LNCAP (cell line): Measurements from ENCODE around the gene GABARAP.

Experiments used
- TF ChIP-seq, protein P1 (sequence below): fragments of 450-650 bp; IDR thresholded peaks from 2 replicates; pipeline ENCODE4 v1.5.1; 2017; ENCODE audit warnings: mild to moderate bottlenecking

Gene GABARAP

DNA sequence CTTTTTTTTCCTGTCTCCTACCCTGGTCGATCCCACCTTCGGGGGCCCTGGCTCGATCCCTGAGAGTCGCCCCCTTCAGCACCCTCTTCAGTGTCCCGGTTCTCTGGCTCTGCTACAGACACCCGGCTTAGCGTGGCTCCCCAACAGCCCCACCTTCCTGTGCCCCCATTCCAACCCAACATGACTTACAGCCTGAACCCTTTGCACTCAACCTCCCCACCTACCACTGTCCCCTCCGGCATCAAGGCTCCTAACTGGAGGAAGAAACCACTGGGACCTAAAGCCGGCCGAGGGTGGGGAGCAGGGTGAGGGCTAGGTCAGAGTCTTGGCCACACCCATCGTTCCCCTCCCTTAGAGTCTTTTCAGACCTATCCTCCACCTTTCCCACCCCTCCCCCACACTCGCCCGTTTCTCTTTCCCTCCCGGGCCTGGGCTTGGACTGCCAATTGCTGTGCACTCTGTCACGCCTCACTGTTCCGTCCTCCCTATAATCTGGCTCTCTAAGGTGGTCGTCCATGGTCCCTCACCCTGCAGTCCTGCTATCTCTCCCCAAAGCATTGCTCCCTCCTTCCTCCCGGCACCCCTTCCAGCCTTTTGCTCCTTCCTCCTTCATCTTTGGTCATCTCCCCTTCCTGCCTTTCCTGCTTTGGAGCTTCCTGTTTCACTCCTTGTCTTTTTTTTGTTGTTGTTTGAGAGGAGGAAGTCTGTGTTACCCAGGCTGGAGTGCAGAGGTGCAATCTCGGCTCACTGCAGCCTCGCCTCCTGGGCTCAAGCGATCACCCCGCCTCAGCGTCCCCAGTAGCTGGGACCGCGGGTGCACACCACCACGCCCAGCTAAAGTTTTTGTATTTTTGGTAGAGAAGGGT, 20.9 kb upstream of the GABARAP start:
- TF ChIP-seq, protein P1, sequence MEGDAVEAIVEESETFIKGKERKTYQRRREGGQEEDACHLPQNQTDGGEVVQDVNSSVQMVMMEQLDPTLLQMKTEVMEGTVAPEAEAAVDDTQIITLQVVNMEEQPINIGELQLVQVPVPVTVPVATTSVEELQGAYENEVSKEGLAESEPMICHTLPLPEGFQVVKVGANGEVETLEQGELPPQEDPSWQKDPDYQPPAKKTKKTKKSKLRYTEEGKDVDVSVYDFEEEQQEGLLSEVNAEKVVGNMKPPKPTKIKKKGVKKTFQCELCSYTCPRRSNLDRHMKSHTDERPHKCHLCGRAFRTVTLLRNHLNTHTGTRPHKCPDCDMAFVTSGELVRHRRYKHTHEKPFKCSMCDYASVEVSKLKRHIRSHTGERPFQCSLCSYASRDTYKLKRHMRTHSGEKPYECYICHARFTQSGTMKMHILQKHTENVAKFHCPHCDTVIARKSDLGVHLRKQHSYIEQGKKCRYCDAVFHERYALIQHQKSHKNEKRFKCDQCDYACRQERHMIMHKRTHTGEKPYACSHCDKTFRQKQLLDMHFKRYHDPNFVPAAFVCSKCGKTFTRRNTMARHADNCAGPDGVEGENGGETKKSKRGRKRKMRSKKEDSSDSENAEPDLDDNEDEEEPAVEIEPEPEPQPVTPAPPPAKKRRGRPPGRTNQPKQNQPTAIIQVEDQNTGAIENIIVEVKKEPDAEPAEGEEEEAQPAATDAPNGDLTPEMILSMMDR = no peak

DNA sequence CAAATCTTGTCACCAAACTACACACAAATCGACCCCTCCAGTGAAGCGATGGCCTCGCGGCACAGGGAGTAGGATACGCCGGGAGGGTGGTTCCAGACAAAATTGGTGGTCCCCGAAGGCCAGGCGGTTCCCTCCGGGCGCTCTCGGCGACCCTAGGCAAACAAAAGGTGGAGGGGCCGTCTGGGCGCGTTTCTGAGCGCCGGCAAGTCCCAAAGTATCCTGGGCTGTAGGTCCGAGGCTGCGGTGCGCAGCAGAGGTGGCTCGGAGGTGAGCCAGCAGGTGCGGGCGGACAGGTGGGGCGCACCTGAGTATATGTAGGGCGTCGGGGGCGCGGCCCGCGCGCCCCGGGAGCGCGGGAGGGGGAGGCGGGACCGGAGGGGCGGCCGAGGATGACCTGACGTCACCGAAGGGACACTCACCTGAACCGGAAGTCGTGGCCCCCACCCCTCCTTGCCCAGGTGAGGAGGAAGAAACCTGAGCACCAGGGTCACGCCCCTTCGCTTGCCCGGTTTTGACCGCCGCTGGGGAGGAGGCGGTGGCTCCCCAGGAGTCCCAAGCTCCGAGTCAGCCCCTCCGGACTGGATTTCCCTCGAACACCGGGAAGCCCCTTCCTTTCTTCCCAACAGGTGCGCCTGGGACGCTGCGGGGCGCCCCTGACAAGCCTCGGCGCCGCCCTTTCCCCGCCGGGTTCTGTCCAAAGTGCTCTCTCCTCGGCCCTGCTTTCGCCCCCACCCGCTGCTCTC, 20.1 kb upstream of the GABARAP start, which contains the start of gene CLDN7:
Gene CLDN7, minus strand, starts transcription at position 287 of the 743 bp plus-strand sequence. CDS start 435 bp downstream, outside the sequence.
- TF ChIP-seq, protein P1 = no peak; the same call in 1 of the 2 replicates

DNA sequence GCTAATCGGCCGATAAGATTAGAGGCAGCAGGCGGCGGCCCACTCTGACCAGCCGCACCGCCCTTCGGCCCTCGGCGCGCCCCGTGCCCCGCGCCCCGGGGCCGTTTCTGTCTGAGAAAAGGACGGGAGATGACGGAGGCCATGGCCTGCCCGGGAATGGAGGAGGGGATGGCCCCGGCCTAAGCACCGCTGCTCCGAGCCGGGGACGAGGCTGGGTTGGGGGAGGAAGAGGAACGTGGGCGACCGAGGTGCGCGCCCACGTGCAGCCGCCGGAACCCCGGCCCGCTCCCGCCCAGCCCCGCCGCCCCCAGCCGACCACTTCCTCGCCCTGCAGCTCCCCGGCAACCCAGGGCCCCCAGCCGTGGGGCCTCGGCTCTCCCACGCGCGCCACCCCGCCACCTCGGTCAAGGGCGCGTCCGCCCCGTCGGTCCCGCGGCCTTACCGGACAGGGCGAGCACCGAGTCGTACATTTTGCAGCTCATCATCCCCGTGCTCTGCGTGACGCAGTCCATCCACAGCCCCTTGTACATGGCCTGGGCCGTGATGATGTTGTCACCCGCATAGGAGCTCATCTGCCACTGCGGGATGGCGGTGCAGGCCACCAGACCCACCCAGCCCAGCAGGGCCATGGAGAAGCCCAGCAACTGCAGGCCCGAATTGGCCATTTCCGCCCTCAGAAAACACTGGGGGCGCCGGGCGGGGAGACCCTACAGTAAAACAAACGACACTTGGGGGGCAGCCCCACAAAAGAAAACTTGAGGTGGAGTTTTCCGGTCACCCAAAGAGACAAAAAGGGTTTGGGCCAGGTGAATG, 19.3 kb upstream of the GABARAP start:
- TF ChIP-seq, protein P1 = no peak

DNA sequence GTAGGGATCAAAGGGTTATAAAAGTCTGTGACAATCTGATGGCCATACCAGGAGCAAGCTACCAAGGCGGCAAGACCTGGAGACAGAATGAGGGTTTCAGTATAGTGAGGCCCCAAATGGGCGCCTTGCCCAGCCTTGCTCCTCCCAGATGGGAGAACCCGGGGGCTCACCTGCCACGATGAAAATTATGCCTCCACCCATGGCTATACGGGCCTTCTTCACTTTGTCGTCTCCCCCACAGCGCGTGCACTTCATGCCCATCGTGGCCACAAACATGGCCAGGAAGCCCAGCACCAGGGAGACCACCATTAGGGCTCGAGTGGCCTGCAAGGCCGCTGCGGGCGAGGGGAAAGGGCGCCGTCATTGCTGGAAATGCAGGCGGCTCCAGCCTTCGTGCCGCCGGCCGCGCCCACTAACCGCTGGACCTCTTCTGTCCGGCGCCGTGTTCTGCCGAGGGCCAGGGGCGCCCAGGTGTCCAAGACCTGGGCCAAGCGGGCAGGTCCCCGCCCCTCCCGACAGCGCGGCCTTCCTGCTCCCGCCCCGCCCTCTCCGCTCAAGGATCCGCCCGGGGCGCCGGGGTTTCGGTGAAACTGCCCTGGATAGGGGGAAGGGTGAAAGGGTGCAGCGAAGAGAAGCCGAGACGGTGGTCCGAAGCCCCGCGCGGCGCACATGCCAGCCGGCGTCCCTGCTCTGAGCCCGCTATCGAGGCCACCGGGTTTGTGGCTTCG, 18.6 kb upstream of the GABARAP start:
- TF ChIP-seq, protein P1 = no peak

DNA sequence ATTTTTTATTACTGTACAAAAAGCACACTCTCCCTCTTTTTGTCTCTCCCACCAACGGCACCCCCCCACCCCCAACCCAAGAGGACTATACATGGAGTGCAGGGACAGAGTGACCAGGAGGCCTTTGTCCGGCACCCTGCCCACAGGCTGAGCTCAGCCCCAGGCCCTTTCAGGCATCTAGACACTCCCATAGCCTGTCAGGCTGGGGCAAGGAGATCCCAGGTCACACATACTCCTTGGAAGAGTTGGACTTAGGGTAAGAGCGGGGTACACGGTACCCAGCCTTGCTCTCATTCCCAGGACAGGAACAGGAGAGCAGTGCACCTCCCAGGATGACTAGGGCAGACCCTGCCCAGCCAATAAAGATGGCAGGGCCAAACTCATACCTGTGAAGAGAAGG, 17.9 kb upstream of the GABARAP start:
- TF ChIP-seq, protein P1 = no peak

DNA sequence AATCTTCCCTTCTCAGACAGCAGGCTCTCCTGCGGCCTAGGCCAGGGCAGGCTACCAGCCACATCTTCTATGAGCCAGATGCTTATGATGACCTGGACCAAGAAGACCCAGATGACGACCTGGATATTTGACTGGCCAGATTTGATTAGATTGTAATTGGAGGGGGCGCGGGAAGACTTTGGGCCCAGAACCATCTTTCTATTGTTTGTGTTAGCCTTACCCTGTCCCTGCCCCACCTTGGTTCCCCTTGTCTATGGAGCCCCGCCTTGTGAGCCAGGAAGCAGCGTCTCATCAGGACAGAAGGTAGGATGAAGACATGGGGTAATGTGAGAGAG, 17.3 kb upstream of the GABARAP start:
- TF ChIP-seq, protein P1 = no peak
